ENCODE measurements around the gene ZNF335. TPM values are rescaled to one million over a fixed set of nuclear protein-coding genes. Genes with fewer than 3 reads are reported as not detected.
A peak's percentile ranks its signal among the peaks of the same experiment; 100 is the strongest.

The ZNF335 gene
- total and polyA plus RNA-seq, 2 of the 13 experiments (the other 11 are each of a cell fraction or from before 2014, with no cell fraction given), result 9.7 to 13.7 TPM

- TF ChIP-seq, protein P1, sequence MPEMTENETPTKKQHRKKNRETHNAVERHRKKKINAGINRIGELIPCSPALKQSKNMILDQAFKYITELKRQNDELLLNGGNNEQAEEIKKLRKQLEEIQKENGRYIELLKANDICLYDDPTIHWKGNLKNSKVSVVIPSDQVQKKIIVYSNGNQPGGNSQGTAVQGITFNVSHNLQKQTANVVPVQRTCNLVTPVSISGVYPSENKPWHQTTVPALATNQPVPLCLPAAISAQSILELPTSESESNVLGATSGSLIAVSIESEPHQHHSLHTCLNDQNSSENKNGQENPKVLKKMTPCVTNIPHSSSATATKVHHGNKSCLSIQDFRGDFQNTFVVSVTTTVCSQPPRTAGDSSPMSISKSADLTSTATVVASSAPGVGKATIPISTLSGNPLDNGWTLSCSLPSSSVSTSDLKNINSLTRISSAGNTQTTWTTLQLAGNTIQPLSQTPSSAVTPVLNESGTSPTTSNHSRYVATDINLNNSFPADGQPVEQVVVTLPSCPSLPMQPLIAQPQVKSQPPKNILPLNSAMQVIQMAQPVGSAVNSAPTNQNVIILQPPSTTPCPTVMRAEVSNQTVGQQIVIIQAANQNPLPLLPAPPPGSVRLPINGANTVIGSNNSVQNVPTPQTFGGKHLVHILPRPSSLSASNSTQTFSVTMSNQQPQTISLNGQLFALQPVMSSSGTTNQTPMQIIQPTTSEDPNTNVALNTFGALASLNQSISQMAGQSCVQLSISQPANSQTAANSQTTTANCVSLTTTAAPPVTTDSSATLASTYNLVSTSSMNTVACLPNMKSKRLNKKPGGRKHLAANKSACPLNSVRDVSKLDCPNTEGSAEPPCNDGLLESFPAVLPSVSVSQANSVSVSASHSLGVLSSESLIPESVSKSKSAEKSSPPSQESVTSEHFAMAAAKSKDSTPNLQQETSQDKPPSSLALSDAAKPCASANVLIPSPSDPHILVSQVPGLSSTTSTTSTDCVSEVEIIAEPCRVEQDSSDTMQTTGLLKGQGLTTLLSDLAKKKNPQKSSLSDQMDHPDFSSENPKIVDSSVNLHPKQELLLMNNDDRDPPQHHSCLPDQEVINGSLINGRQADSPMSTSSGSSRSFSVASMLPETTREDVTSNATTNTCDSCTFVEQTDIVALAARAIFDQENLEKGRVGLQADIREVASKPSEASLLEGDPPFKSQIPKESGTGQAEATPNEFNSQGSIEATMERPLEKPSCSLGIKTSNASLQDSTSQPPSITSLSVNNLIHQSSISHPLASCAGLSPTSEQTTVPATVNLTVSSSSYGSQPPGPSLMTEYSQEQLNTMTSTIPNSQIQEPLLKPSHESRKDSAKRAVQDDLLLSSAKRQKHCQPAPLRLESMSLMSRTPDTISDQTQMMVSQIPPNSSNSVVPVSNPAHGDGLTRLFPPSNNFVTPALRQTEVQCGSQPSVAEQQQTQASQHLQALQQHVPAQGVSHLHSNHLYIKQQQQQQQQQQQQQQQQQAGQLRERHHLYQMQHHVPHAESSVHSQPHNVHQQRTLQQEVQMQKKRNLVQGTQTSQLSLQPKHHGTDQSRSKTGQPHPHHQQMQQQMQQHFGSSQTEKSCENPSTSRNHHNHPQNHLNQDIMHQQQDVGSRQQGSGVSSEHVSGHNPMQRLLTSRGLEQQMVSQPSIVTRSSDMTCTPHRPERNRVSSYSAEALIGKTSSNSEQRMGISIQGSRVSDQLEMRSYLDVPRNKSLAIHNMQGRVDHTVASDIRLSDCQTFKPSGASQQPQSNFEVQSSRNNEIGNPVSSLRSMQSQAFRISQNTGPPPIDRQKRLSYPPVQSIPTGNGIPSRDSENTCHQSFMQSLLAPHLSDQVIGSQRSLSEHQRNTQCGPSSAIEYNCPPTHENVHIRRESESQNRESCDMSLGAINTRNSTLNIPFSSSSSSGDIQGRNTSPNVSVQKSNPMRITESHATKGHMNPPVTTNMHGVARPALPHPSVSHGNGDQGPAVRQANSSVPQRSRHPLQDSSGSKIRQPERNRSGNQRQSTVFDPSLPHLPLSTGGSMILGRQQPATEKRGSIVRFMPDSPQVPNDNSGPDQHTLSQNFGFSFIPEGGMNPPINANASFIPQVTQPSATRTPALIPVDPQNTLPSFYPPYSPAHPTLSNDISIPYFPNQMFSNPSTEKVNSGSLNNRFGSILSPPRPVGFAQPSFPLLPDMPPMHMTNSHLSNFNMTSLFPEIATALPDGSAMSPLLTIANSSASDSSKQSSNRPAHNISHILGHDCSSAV (CRISPR knock-in tag; IDR thresholded peaks at IDR 0.05; ENCODE audit: borderline replicate concordance), result no peak
- TF ChIP-seq, protein P2, sequence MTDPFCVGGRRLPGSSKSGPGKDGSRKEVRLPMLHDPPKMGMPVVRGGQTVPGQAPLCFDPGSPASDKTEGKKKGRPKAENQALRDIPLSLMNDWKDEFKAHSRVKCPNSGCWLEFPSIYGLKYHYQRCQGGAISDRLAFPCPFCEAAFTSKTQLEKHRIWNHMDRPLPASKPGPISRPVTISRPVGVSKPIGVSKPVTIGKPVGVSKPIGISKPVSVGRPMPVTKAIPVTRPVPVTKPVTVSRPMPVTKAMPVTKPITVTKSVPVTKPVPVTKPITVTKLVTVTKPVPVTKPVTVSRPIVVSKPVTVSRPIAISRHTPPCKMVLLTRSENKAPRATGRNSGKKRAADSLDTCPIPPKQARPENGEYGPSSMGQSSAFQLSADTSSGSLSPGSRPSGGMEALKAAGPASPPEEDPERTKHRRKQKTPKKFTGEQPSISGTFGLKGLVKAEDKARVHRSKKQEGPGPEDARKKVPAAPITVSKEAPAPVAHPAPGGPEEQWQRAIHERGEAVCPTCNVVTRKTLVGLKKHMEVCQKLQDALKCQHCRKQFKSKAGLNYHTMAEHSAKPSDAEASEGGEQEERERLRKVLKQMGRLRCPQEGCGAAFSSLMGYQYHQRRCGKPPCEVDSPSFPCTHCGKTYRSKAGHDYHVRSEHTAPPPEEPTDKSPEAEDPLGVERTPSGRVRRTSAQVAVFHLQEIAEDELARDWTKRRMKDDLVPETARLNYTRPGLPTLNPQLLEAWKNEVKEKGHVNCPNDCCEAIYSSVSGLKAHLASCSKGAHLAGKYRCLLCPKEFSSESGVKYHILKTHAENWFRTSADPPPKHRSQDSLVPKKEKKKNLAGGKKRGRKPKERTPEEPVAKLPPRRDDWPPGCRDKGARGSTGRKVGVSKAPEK (CRISPR knock-in tag; IDR thresholded peaks at IDR 0.05; ENCODE audit: borderline replicate concordance), result no peak
- no peak for TF ChIP-seq MXD4 (CRISPR knock-in tag; IDR thresholded peaks at IDR 0.05)
- TF ChIP-seq NCOA1 (CRISPR knock-in tag; IDR thresholded peaks at IDR 0.05), result 0 out of 2 replicates have a peak, but pooled peaks have one; percentile 21
- TF ChIP-seq ARID4A (CRISPR knock-in tag; IDR thresholded peaks at IDR 0.05; ENCODE audit: borderline replicate concordance), result peak; percentile 41; the same call in 1 of the 2 replicates
- TF ChIP-seq IKZF1 (IDR thresholded peaks at IDR 0.05), result no peak
- no peak for TF ChIP-seq RARA (CRISPR knock-in tag; IDR thresholded peaks at IDR 0.05)
- no peak for TF ChIP-seq BRF2 (CRISPR knock-in tag; IDR thresholded peaks at IDR 0.05)
- no peak for TF ChIP-seq ZNF678 (CRISPR knock-in tag; IDR thresholded peaks at IDR 0.05)
- no peak for TF ChIP-seq ZNF615 (CRISPR knock-in tag; IDR thresholded peaks at IDR 0.05; ENCODE audit: borderline replicate concordance)
- no peak for TF ChIP-seq MLLT10 (CRISPR knock-in tag; IDR thresholded peaks at IDR 0.05)
- TF ChIP-seq TCF7 (IDR thresholded peaks at IDR 0.05; ENCODE audit: low read depth), result no peak
These were observed 53.7 kb downstream of the ZNF335 start (continued) for GRCh38 chr20:45918182-45918737.

Measured in HepG2 (cell line).